OCI-LY3 (cell line): Measurements from ENCODE around the gene NMRK2.

Source experiments
- EZH2phosphoT487 ChIP-seq: fragments of 200-600 bp; shearing (Covaris generic); IDR thresholded peaks from 2 replicates; pipeline ENCODE4 v1.6.1; 2018; ENCODE audit warnings: antibody characterized with exemption, mixed run types, low read depth
- TF ChIP-seq, protein P1 (sequence below): fragments of 200-600, 300-600 bp; sonication (generic); IDR thresholded peaks from 2 replicates; pipeline ENCODE4 v1.5.1; 2014; ENCODE audit warnings: antibody characterized with exemption, low read length, low read depth

DNA sequence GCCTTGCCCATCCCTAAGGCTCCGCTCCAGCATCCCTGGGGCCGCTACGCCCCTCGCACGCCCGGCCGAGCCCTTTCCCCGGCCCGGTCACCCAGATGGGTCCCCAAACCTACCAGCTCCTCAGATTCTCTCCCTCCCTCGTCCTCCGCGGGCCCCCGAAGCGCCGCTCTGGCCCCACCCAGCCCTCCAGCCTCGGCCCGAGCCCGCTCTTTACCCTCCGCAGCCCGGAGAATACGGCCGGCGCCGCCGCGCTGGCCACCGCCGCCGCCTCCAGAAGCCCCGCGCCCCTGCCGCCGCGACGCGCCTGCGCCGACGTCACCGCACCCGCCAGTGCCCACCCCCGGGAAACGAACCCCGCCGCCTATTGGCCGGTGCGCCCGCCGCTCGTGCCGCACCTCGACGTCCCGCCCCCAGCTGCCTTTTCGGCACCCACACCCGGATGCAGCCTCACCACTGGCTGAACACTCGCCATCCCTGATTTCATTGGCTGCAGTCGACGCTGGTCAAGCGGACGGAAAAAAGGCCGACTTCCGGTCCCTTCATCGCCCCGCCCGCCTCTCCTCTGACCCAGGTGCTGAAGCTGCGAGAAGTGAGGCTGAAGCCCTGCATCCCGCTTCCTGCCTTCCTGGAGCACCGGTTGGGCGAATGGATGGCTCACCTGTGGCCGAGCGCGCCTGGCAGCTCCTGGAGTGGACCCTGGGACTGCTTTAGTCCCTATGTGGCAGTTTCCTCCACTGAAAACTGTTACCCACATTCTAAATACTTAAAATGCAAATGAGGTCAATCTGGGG is 38.1 kb downstream of the NMRK2 start, which contains the start of gene DAPK3:
- no peak for TF ChIP-seq EZH2phosphoT487
- TF ChIP-seq, protein P1, sequence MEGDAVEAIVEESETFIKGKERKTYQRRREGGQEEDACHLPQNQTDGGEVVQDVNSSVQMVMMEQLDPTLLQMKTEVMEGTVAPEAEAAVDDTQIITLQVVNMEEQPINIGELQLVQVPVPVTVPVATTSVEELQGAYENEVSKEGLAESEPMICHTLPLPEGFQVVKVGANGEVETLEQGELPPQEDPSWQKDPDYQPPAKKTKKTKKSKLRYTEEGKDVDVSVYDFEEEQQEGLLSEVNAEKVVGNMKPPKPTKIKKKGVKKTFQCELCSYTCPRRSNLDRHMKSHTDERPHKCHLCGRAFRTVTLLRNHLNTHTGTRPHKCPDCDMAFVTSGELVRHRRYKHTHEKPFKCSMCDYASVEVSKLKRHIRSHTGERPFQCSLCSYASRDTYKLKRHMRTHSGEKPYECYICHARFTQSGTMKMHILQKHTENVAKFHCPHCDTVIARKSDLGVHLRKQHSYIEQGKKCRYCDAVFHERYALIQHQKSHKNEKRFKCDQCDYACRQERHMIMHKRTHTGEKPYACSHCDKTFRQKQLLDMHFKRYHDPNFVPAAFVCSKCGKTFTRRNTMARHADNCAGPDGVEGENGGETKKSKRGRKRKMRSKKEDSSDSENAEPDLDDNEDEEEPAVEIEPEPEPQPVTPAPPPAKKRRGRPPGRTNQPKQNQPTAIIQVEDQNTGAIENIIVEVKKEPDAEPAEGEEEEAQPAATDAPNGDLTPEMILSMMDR = no peak
